ENCODE measurements around the gene ARHGDIG. TPM values are rescaled to one million over a fixed set of nuclear protein-coding genes. Genes with fewer than 3 reads are reported as not detected.
A peak's percentile ranks its signal among the peaks of the same experiment; 100 is the strongest.
"Not testable (repeated sequence)": the region's sequence is repeated elsewhere in the genome, so short reads cannot be mapped to it uniquely, and the experiment has no call there.

ARHGDIG gene
- total RNA-seq, 1 donor from 2014 or later, result not detected

DNA sequence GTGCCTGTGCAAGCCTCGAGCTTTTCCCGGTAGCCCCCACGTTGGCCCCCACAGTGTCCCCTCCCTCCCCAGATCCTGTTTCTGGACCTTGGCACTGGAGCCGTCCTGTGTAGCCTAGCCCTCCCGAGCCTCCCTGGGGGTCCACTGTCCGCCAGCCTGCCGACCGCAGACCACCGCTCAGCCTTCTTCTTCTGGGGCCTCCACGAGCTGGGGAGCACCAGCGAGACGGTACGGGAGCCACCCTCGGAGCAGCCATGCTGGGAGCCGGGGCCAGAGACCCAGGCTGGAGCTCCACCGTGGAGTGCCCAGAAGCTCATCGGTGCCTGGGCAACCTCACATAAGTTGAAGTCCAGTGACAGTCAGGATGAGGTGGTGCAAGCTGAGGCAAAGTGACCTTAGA, 16.4 kb upstream of the ARHGDIG start:
- Histone ChIP-seq H3K27ac (no peak overlapping the region), H3K4me3 (no peak overlapping the region), H3K4me1 (no peaks in the 10 kb centered on the region), H3K27me3 (ENCODE audit: low read depth) (no peaks in the 10 kb centered on the region), H3K9me3 (no peaks in the 10 kb centered on the region), H3K36me3 (peaks cover 64% of the 10 kb centered on the region)
- ATAC-seq (no peak), DNase-seq (no peak)
- TF ChIP-seq, protein P1, sequence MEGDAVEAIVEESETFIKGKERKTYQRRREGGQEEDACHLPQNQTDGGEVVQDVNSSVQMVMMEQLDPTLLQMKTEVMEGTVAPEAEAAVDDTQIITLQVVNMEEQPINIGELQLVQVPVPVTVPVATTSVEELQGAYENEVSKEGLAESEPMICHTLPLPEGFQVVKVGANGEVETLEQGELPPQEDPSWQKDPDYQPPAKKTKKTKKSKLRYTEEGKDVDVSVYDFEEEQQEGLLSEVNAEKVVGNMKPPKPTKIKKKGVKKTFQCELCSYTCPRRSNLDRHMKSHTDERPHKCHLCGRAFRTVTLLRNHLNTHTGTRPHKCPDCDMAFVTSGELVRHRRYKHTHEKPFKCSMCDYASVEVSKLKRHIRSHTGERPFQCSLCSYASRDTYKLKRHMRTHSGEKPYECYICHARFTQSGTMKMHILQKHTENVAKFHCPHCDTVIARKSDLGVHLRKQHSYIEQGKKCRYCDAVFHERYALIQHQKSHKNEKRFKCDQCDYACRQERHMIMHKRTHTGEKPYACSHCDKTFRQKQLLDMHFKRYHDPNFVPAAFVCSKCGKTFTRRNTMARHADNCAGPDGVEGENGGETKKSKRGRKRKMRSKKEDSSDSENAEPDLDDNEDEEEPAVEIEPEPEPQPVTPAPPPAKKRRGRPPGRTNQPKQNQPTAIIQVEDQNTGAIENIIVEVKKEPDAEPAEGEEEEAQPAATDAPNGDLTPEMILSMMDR (IDR thresholded peaks at IDR 0.05), result no peak
- intact Hi-C loops (cut with DNase I), result no loop called here

DNA sequence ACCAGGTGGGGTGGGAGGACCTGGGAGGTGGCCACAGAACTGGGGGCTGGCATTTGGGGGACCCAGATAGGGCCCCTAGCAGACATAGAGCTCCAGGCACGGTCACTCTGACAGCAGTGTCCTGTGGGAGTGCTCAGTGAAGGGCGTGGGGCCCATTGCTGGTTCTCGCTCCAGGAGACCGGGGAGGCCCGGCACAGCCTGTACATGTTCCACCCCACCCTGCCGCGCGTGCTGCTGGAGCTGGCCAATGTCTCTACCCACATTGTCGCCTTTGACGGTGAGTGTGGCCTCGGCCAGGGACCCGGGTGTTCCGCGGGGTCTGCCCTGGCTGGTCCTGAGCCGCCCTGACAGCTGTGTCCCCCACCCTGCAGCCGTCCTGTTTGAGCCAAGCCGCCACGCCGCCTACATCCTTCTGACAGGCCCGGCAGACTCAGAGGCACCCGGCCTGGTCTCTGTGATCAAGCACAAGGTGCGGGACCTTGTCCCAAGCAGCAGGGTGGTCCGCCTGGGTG, 15.9 kb upstream of the ARHGDIG start:
- no peak for ATAC-seq
- Histone ChIP-seq H3K27ac (no peak overlapping the region), H3K4me1 (no peaks in the 10 kb centered on the region), H3K27me3 (ENCODE audit: low read depth) (no peaks in the 10 kb centered on the region), H3K4me3 (no peak overlapping the region), H3K9me3 (no peaks in the 10 kb centered on the region), H3K36me3 (peaks cover 59% of the 10 kb centered on the region)
- DNase-seq, result no peak
- intact Hi-C loops (cut with DNase I), result no loop called here
- TF ChIP-seq, protein P1 (IDR thresholded peaks at IDR 0.05), result no peak

DNA sequence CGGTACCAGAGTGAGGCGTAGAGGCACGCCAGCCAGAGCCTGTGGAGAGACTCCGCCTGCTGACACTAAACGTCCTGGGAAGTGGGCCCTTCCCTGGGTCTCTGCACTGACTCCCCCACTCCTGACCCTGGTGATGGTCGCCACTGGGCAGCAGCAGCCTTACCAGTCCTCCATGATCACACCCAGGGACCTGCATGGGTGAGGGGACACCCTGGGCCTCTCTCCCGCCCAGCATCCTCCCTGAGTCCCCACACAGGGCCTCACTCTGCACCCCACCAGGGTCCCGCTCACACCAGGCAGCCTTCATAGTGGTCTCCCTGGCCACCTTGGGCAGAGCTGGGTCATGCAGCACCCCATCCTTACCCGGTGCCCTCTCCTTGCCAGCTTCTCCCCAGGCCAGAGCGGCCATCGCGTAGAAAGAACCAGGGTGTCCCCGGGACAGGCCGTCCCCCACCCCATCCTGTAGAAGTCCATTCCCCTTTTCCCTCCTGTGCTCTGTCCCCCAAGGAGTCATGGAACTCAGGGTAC, 15.3 kb upstream of the ARHGDIG start:
- no peak for DNase-seq

DNA sequence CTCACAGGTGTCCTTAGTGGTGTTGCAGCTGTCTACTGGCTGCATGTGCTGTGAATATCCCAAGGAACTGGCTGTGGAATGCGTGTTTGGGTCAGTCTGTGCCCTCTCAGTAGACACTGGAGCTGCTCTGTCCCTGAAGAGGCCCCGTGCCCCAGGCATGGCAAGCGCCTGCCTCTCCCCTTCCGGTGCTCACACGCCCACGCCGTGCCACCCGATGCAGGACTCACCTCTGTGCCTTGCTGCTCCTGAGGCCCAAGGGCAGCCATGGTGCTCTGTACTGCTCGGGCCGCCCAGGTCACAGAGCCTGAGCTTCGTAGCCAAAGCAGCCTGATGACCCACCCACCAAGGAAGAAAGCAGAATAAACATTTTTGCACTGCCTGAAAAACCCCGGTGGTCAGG, 14.7 kb upstream of the ARHGDIG start:
- H3K9me3 ChIP-seq, result no peaks in the 10 kb centered on the region
- no peak overlapping the region for H3K4me3 ChIP-seq
- H3K27ac ChIP-seq, result no peak overlapping the region
- no peak for DNase-seq
- intact Hi-C loops (cut with DNase I), result no loop called here
- H3K27me3 ChIP-seq (ENCODE audit: low read depth), result no peaks in the 10 kb centered on the region
- H3K4me1 ChIP-seq, result no peaks in the 10 kb centered on the region
- TF ChIP-seq, protein P1 (IDR thresholded peaks at IDR 0.05), result no peak
- no peak for ATAC-seq
- peaks cover 47% of the 10 kb centered on the region for H3K36me3 ChIP-seq

More for the DNA sequence above, 15.3 kb upstream of the ARHGDIG start:
- intact Hi-C loops (cut with DNase I), result no loop called here
- Histone ChIP-seq H3K4me1 (no peaks in the 10 kb centered on the region), H3K27me3 (ENCODE audit: low read depth) (no peaks in the 10 kb centered on the region), H3K4me3 (no peak overlapping the region), H3K36me3 (peaks cover 53% of the 10 kb centered on the region), H3K9me3 (no peaks in the 10 kb centered on the region), H3K27ac (no peak overlapping the region)
- TF ChIP-seq, protein P1 (IDR thresholded peaks at IDR 0.05), result no peak
- peak in 1 of 2 donors; percentile 4 for ATAC-seq

GRCh38 chr16:266258-267164, 13.9 kb upstream of the ARHGDIG start:
- Histone ChIP-seq H3K4me3 (no peak overlapping the region), H3K4me1 (no peaks in the 10 kb centered on the region), H3K27me3 (ENCODE audit: low read depth) (no peaks in the 10 kb centered on the region), H3K27ac (no peak overlapping the region), H3K36me3 (peaks cover 39% of the 10 kb centered on the region), H3K9me3 (no peaks in the 10 kb centered on the region)
- DNase-seq (no peak), ATAC-seq (no peak)
- intact Hi-C loops (cut with DNase I), result no loop called here
- TF ChIP-seq, protein P1 (IDR thresholded peaks at IDR 0.05), result no peak

- peaks cover 29% of the 10 kb centered on the region for H3K36me3 ChIP-seq
- ATAC-seq; H3K9me3 ChIP-seq; intact Hi-C loops (cut with DNase I); DNase-seq; H3K4me3 ChIP-seq; H3K27me3 ChIP-seq (ENCODE audit: low read depth); H3K4me1 ChIP-seq; H3K27ac ChIP-seq: not testable (repeated sequence)
These were observed 12.8 kb upstream of the ARHGDIG start for GRCh38 chr16:267562-267961.
